Skeletal muscle satellite cell (primary cell): Measurements from ENCODE around the gene ECT2.
"Not testable (repeated sequence)": the region's sequence is repeated elsewhere in the genome, so short reads cannot be mapped to it uniquely, and the experiment has no call there.

Experiments used
- H3K27me3 ChIP-seq: 2 replicates; pipeline ENCODE4 v1.7.0; 2013; ENCODE audit warnings: low read length; ENCODE audit not compliant: control insufficient read depth, insufficient read depth
- H3K36me3 ChIP-seq: 2 replicates; pipeline ENCODE4 v1.7.0; 2013; ENCODE audit warnings: mild to moderate bottlenecking, control low read depth, low read length; ENCODE audit not compliant: insufficient read depth
- H3K4me1 ChIP-seq: 2 replicates; pipeline ENCODE4 v1.7.0; 2013; ENCODE audit warnings: low read length; ENCODE audit not compliant: control insufficient read depth, insufficient read depth
- H3K4me2 ChIP-seq: 2 replicates; pipeline ENCODE4 v1.7.0; 2013; ENCODE audit warnings: mild to moderate bottlenecking, low read length
- H3K4me3 ChIP-seq: 2 replicates; pipeline ENCODE4 v1.7.0; 2013; ENCODE audit warnings: low read length
- H3K9ac ChIP-seq: 2 replicates; pipeline ENCODE4 v1.7.0; 2013; ENCODE audit warnings: mild to moderate bottlenecking, low read depth, low read length, moderate library complexity
- H3K9me3 ChIP-seq: replicated peaks from 2 replicates; pipeline ENCODE4 v1.7.0; 2013; ENCODE audit warnings: mild to moderate bottlenecking, control low read depth, low read length

The ECT2 gene

DNA sequence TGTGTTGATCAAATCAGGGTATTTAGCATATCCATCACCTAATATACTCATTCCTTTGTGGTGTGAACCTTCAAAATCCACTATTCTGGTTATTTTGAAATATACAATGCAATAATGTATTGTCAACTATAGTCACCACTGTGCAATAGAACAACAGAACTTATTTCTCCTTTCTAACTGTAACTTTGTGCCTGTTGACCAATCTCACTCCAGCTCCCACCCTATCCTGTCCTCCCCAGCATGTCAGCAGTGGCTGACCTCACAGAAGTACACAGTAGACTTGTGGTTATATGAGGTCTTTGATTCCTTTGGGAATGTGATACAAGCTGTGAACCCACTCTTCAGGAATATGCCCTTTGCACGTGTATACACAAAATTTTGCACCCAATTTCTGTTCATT, 64.2 kb downstream of the ECT2 start:
- H3K4me1 ChIP-seq: peaks cover 6% of the 10 kb centered on the region
- no peak overlapping the region for H3K4me3 ChIP-seq
- no peaks in the 10 kb centered on the region for H3K27me3 ChIP-seq
- H3K4me2 ChIP-seq: no peak overlapping the region
- H3K9ac ChIP-seq: no peak overlapping the region
- H3K36me3 ChIP-seq: peaks cover 10% of the 10 kb centered on the region
- H3K9me3 ChIP-seq: no peaks in the 10 kb centered on the region

DNA sequence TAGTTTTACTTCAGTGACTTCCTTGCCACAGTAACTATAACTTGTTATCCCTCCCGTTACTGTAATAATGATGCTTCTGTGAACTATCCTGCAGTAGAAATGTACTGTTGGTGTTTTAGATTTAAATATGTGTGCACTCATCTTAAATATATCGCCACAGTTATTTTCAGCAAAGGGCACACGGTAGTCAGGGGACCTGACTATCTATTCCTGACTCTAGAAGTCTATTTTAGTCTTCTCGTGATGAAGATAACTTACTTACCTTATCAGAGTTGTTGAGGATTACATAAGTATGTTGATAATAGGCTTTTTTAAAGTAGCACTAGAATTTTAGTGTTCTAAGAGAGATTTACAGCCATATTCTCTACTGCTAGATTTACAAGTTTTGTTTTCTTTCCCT, 65.3 kb downstream of the ECT2 start:
- Histone ChIP-seq H3K9ac (no peak overlapping the region), H3K9me3 (no peaks in the 10 kb centered on the region), H3K36me3 (peaks cover 16% of the 10 kb centered on the region), H3K4me1 (peaks cover 6% of the 10 kb centered on the region), H3K4me2 (no peak overlapping the region), H3K4me3 (no peak overlapping the region), H3K27me3 (no peaks in the 10 kb centered on the region)

DNA sequence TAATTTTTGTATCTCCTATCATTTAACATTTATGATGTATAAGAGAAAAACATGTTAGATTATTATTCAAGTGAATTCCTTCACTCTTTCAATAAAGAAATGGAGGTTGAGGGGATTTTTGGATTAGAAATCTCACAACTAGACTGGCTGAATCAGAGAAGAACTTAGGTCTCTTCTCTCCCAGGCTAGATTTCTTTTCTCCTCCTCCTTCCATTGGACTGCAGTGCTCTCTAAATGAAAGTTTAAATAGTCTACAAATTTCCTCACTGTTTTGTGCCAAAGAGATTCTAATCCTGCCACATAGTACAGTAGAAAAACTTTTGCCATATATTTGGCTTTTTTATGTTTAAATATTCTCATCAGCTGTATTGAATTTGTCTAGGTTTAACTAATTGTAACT, 65.8 kb downstream of the ECT2 start:
- Histone ChIP-seq H3K9me3 (no peaks in the 10 kb centered on the region), H3K9ac (no peak overlapping the region), H3K4me1 (peaks cover 4% of the 10 kb centered on the region), H3K4me3 (no peak overlapping the region), H3K36me3 (peaks cover 18% of the 10 kb centered on the region), H3K4me2 (no peak overlapping the region), H3K27me3 (no peaks in the 10 kb centered on the region)

DNA sequence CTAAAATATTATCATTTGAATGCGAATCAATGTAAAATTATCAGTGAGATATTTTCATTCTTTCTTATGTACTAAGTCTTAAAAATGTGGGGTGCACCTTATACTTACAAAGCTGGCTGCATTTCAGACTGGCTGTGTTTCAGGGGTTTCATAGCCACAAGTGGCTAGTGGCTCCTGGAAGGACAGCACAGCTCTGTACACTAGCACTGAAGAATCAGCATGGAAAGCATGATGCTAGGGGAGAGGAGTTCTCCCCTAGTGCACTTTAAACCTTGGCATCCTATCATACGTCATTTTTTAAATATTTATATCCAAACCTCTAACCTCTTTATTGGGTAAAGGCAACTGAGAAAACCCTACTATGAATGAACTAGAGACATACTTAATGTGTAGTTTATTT, 66.4 kb downstream of the ECT2 start:
- Histone ChIP-seq H3K9me3 (no peaks in the 10 kb centered on the region), H3K4me1 (no peaks in the 10 kb centered on the region), H3K27me3 (no peaks in the 10 kb centered on the region)

DNA sequence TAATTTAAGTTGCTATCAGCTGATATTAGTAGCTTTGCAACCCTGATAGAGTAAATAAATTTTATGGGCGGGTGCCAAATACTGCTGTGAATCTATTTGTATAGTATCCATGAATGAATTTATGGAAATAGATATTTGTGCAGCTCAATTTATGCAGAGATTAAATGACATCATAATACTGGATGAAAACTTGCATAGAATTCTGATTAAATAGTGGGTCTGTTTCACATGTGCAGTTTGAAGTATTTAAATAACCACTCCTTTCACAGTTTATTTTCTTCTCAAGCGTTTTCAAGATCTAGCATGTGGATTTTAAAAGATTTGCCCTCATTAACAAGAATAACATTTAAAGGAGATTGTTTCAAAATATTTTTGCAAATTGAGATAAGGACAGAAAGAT, 70.0 kb downstream of the ECT2 start:
- H3K27me3 ChIP-seq: no peaks in the 10 kb centered on the region
- no peaks in the 10 kb centered on the region for H3K4me1 ChIP-seq
- no peaks in the 10 kb centered on the region for H3K9me3 ChIP-seq
- H3K9ac ChIP-seq: no peak overlapping the region
- H3K4me2 ChIP-seq: no peak overlapping the region
- peaks cover 27% of the 10 kb centered on the region for H3K36me3 ChIP-seq
- H3K4me3 ChIP-seq: no peak overlapping the region

More for the DNA sequence above, 66.4 kb downstream of the ECT2 start:
- peaks cover 21% of the 10 kb centered on the region for H3K36me3 ChIP-seq
- no peak overlapping the region for H3K4me2 ChIP-seq
- no peak overlapping the region for H3K4me3 ChIP-seq
- H3K9ac ChIP-seq: no peak overlapping the region

DNA sequence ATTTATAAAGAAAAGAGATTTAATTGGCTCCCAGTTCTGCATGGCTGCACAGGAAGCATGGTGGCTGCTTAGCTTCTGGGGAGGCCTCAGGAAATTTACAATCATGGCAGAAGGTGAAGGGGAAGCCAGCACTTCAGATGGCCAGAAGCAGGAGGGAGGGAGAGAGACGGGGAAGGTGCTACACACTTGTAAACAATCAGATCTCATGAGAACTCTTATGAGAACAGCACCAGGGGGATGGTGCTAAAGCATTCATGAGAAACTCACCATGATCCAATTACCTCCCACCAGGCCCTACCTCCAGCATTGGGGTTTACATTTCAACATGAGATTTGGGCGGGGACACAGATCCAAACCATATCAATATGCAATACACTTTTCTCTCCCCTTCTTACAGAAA, 73.7 kb downstream of the ECT2 start:
- Histone ChIP-seq H3K4me3 (no peak overlapping the region), H3K4me2 (no peak overlapping the region), H3K27me3 (no peaks in the 10 kb centered on the region), H3K36me3 (peaks cover 18% of the 10 kb centered on the region), H3K9me3 (no peaks in the 10 kb centered on the region), H3K4me1 (no peaks in the 10 kb centered on the region), H3K9ac (no peak overlapping the region)

DNA sequence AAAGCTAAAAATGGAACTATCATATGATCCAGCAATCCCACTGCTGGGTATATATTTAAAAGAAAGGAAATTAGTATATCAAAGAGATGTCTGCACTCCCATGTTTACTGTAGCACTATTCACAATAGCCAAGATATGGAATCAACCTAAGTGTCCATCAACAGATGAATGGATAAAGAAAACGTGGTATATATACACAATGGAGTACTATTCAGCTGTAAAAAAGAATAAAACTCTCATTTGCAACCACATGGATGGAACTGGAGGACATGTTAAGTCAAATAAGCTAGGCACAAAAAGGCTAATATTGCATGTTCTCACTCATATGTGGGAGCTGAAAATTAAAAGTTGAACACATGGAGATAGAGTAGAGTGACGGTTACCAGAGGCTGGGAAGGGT, 76.7 kb downstream of the ECT2 start:
- not testable (repeated sequence) for H3K4me2 ChIP-seq, H3K4me1 ChIP-seq, H3K9me3 ChIP-seq, H3K9ac ChIP-seq, H3K36me3 ChIP-seq, H3K27me3 ChIP-seq, H3K4me3 ChIP-seq

DNA sequence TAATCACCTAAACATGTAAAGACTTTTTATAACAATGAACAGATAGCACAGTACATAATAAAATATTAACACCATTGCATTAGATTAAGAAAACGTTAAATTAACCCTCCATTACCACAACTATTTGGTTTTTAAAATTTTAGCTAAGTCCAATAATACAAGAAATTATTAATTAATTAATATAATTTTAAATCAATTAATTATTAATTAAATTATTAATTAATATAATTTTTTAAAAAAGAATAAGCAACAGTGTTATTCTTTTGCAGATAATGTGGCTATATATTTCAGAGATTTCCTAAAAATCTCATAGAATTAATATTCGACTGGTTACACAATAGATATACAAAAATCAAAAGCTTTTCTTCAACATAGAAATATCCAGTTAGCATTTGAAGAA, 82.5 kb downstream of the ECT2 start:
- Histone ChIP-seq H3K9ac (no peak overlapping the region), H3K4me3 (no peak overlapping the region), H3K4me1 (no peaks in the 10 kb centered on the region), H3K9me3 (no peaks in the 10 kb centered on the region), H3K4me2 (no peak overlapping the region), H3K27me3 (peaks cover 5% of the 10 kb centered on the region), H3K36me3 (no peaks in the 10 kb centered on the region)

DNA sequence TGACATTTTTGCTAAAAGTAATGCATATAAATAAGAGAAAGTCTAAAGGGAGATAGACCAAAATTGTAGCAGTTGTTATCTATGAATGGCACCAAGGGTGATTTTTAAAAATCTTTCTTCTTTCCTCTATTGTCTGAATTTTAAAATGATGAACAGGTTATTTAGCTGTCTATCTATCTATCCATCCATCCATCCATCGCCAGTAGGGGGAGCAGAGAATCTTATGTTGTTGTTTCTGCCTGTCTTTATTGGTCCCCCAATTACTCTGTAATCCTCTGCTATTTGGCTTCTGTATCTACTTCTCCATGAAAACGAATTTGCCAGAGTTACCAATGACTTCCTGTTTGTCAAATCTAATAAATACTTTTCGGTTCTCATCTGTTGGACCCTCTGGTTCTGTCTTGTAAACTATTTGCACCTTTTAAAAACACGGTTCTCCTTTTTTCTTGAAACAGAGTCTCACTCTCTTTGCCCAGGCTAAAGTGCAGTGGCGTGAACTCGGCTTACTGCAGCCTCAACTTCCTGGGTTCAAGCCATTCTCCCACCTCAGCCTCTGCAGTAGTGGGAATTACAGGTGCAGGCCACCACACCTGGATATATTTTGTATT, 86.0 kb downstream of the ECT2 start:
- no peaks in the 10 kb centered on the region for H3K36me3 ChIP-seq
- H3K9ac ChIP-seq: no peak overlapping the region
- no peaks in the 10 kb centered on the region for H3K9me3 ChIP-seq
- H3K4me3 ChIP-seq: no peak overlapping the region
- H3K4me2 ChIP-seq: no peak overlapping the region
- peaks cover 31% of the 10 kb centered on the region for H3K27me3 ChIP-seq
- no peaks in the 10 kb centered on the region for H3K4me1 ChIP-seq

DNA sequence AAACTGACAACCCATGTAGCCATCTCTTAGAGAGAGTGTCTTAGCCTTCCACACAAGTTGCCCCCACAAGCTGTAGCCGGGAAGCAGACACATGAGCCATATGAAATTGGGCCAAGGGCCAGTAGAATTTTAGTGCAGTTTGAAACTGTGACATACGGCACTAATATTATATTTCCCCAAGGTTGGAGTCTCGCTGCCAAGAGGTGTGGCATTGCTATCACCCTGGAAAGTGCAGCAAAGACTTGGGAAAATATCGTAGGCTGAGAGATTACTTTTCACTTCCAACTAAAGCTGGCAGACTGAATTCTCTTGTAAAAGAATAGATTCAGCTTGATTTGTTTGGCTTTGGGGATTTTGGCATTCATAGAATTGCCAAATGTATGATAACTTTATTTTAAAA, 89.2 kb downstream of the ECT2 start:
- Histone ChIP-seq H3K9me3 (no peaks in the 10 kb centered on the region), H3K4me3 (no peak overlapping the region), H3K4me2 (no peak overlapping the region), H3K4me1 (no peaks in the 10 kb centered on the region), H3K36me3 (no peaks in the 10 kb centered on the region), H3K27me3 (peaks cover 41% of the 10 kb centered on the region), H3K9ac (no peak overlapping the region)

DNA sequence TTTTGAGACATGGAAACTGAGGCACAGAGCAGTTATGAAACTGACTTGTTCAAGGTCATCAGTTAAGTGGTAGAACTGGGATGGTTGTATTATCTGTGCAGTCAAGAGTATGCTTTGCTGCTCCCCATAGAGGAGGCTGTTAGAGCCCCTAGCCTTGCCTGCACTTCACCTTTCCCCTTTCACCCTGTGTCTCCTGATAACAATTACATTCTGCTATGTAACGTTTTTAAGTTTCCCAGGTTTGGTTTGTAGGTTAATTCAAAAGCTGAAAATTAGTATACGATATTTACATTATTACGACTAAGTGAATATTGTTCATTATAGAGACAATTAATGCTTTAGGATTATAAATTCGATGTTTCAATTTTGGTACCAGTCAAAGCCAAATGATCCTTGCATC, 89.9 kb downstream of the ECT2 start:
- Histone ChIP-seq H3K4me1 (no peaks in the 10 kb centered on the region), H3K4me2 (no peak overlapping the region), H3K36me3 (no peaks in the 10 kb centered on the region), H3K27me3 (peaks cover 41% of the 10 kb centered on the region), H3K4me3 (no peak overlapping the region), H3K9ac (no peak overlapping the region), H3K9me3 (no peaks in the 10 kb centered on the region)

DNA sequence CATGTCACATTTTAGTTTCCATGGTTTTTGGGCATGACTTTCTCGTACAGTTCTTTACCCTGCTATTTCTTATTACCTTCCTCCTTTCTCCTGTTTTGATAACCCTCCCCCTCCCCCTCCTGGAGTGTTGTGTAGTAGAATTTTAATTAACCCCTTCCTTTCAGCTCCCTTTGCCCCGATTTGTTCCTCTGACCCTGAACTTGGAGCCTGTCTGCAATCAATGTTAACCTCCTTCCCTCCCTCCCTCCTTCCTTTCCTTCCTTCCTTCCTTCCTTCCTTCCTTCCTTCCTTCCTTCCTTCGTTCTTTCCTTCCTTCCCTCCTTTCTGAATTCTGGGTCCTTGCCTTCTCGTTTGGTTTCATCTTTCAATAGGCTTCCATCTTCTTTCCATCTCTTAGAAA, 90.4 kb downstream of the ECT2 start:
- Histone ChIP-seq H3K36me3 (no peaks in the 10 kb centered on the region), H3K4me1 (no peaks in the 10 kb centered on the region), H3K9me3 (no peaks in the 10 kb centered on the region), H3K4me3 (no peak overlapping the region), H3K9ac (no peak overlapping the region), H3K4me2 (no peak overlapping the region), H3K27me3 (peaks cover 41% of the 10 kb centered on the region)
